ENCODE data around the gene REPIN1. TPM values are rescaled to one million over a fixed set of nuclear protein-coding genes. Genes with fewer than 3 reads are reported as not detected.

Gene REPIN1
- total RNA-seq, 4 donors from 2014 or later = 66.8 to 143 (median 97.7) TPM

DNA sequence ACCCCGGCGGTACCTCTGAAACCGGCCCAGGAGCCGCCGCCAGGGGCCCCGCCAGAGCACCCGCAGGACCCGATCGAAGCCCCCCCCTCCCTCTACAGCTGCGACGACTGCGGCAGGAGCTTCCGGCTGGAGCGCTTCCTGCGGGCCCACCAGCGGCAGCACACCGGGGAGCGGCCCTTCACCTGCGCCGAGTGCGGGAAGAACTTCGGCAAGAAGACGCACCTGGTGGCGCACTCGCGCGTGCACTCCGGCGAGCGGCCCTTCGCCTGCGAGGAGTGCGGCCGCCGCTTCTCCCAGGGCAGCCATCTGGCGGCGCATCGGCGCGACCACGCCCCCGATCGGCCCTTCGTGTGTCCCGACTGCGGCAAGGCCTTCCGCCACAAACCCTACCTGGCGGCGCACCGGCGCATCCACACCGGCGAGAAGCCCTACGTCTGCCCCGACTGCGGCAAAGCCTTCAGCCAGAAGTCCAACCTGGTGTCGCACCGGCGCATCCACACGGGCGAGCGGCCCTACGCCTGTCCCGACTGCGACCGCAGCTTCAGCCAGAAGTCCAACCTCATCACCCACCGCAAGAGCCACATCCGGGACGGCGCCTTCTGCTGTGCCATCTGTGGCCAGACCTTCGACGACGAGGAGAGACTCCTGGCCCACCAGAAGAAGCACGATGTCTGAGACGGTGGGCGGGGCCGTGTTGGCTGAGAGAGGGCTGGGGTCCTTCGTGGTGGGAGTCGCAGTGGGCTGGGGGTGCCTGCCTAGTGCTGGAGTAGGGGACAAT, 3.8 kb downstream of the REPIN1 start:
- Histone ChIP-seq H3K27me3 (no peaks in the 10 kb centered on the region), H3K9me3 (no peaks in the 10 kb centered on the region), H3K27ac (replicated peaks in 1 of 4) (peak overlapping the region in 2 of 4 donors; percentile 27 to 35), H3K4me1 (peaks cover 44 to 55% (median 52%) of the 10 kb centered on the region in 4 donors), H3K4me3 (no peak overlapping the region), H3K36me3 (peaks cover 19 to 48% (median 43%) of the 10 kb centered on the region in 4 donors)
- TF ChIP-seq POLR2A (IDR thresholded peaks at IDR 0.05; ENCODE audit: low read depth) = no peak
- TF ChIP-seq EP300 (IDR thresholded peaks at IDR 0.05) = no peak
- intact Hi-C loops (cut with DNase I) = no loop called here
- DNase-seq (ENCODE audit: extremely low spot score) = no peak
- 86% methylated on average over 11 of the region's 79 CpGs for WGBS

DNA sequence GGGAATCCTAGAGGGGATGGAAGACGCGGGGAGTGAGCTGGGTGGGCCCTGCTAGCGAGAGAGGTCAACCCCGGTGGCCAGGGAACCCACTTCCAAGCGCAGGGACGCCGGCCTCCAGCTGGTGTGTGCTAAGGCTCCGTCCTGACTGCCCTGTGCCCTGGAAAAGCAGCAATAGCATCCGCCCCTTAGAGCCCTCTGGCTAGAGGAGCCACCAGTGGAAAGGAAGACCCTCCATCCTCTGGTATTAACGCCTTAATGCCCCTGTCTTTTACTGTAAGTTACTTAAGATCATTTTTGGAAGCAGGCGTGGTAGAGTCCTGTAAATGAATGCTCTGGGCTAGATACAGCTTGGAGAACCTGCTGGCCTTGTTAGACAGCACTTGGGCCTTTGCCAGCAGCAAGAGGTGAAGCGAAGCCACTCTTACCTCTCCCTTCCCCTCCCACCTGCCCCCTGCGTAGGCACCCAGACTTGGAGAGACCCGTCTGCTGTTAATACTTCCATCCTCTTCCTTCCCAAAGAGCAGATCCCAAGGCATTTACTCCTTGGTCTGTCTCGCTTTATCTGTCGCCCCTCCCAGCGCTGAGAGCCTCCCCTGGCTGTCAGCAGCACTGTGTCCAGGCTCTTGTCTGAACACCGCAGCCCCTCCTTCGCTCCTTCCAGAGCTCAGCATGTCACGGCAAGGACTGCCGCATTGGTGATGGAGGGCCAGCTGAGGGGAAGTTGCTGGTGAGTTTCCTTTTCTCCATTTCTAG, 4.6 kb downstream of the REPIN1 start:
- Histone ChIP-seq H3K36me3 (peaks cover 19 to 48% (median 43%) of the 10 kb centered on the region in 4 donors), H3K27ac (replicated peaks in 1 of 4) (peak overlapping the region in 3 of 4 donors; percentile 7 to 35 (median 27)), H3K27me3 (no peaks in the 10 kb centered on the region), H3K4me3 (no peak overlapping the region), H3K9me3 (no peaks in the 10 kb centered on the region), H3K4me1 (peaks cover 42 to 55% (median 49%) of the 10 kb centered on the region in 4 donors)
- DNase-seq (ENCODE audit: extremely low spot score) = no peak
- 89% methylated on average over 17 of the region's 21 CpGs for WGBS
- TF ChIP-seq POLR2A (IDR thresholded peaks at IDR 0.05; ENCODE audit: low read depth) = no peak
- TF ChIP-seq, protein P1, sequence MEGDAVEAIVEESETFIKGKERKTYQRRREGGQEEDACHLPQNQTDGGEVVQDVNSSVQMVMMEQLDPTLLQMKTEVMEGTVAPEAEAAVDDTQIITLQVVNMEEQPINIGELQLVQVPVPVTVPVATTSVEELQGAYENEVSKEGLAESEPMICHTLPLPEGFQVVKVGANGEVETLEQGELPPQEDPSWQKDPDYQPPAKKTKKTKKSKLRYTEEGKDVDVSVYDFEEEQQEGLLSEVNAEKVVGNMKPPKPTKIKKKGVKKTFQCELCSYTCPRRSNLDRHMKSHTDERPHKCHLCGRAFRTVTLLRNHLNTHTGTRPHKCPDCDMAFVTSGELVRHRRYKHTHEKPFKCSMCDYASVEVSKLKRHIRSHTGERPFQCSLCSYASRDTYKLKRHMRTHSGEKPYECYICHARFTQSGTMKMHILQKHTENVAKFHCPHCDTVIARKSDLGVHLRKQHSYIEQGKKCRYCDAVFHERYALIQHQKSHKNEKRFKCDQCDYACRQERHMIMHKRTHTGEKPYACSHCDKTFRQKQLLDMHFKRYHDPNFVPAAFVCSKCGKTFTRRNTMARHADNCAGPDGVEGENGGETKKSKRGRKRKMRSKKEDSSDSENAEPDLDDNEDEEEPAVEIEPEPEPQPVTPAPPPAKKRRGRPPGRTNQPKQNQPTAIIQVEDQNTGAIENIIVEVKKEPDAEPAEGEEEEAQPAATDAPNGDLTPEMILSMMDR (IDR thresholded peaks at IDR 0.05) = no peak
- no peak for TF ChIP-seq EP300 (IDR thresholded peaks at IDR 0.05)
- no peak for TF ChIP-seq POLR2AphosphoS5 (IDR thresholded peaks at IDR 0.05)
- intact Hi-C loops (cut with DNase I) = no loop called here

DNA sequence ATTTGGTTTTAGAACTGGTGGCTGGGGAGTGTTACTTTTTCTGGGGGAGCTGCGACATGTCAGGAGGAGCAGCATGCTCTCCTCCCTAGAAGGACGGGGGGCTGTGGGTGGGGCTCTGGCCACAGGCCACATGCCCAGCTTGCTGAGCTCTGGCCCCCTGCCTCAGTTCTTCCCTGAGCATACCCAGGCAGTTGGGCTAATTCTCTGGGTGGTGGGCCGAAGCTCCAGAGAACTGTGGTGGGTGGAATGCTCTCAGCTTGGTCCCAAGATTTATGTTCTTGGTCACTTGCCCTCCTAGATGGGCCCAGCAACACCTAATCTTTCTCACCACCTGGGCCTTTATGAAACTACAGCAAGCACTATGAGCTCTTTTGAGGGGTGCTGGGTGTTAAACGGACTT, 5.4 kb downstream of the REPIN1 start:
- H3K27ac ChIP-seq (replicated peaks in 1 of 4) = peak overlapping the region in 1 of 4 donors; percentile 27
- 61% methylated on average over 4 of the region's 4 CpGs for WGBS
- DNase-seq (ENCODE audit: extremely low spot score) = no peak
- intact Hi-C loops (cut with DNase I) = no loop called here
- H3K9me3 ChIP-seq = no peaks in the 10 kb centered on the region
- H3K4me1 ChIP-seq = peaks cover 45 to 61% (median 53%) of the 10 kb centered on the region in 4 donors
- peaks cover 19 to 48% (median 43%) of the 10 kb centered on the region in 4 donors for H3K36me3 ChIP-seq
- TF ChIP-seq POLR2AphosphoS5 (IDR thresholded peaks at IDR 0.05) = no peak
- TF ChIP-seq, protein P1 (IDR thresholded peaks at IDR 0.05) = no peak
- no peak for TF ChIP-seq EP300 (IDR thresholded peaks at IDR 0.05)
- no peak for TF ChIP-seq POLR2A (IDR thresholded peaks at IDR 0.05; ENCODE audit: low read depth)
- no peak overlapping the region for H3K4me3 ChIP-seq
- no peaks in the 10 kb centered on the region for H3K27me3 ChIP-seq

DNA sequence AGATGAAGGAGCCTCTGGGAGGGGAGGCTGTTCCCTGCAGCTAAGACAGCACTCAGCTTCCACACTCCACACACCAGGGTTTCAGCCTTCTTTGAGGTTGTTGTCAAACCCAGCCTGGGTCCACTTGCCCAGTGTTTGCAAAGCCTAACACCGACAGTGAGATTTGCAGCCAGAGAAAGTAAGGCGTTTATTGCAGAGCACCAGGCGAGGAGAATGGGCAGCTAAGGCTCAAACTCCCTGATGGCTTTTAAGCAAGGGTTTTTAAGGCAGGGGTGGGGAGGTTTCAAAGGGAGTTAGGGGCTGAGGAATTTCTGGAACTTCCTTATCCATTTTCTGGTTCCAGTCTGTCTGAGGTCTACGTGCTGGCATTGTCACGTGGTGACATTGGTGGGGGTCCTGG, 5.8 kb downstream of the REPIN1 start:
- no peak for DNase-seq (ENCODE audit: extremely low spot score)
- Histone ChIP-seq H3K9me3 (no peaks in the 10 kb centered on the region), H3K27me3 (no peaks in the 10 kb centered on the region), H3K4me1 (peaks cover 44 to 58% (median 51%) of the 10 kb centered on the region in 4 donors), H3K36me3 (peaks cover 19 to 48% (median 43%) of the 10 kb centered on the region in 4 donors), H3K27ac (replicated peaks in 1 of 4) (no peak overlapping the region), H3K4me3 (no peak overlapping the region)
- intact Hi-C loops (cut with DNase I) = no loop called here
- 93% methylated on average over 2 of the region's 5 CpGs for WGBS
- no peak for TF ChIP-seq EP300 (IDR thresholded peaks at IDR 0.05)
- TF ChIP-seq POLR2A (IDR thresholded peaks at IDR 0.05; ENCODE audit: low read depth) = no peak
- TF ChIP-seq, protein P1 (IDR thresholded peaks at IDR 0.05) = no peak
- no peak for TF ChIP-seq POLR2AphosphoS5 (IDR thresholded peaks at IDR 0.05)
